Fibroblast of skin of right biceps (primary cell): ENCODE data around the gene MACROD1.

Experiments used
- DNase-seq: peaks from one replicate; pipeline ENCODE4 v3.0.0-alpha.2; 2013

MACROD1 gene

GRCh38 chr11:64107303-64107702, 58.6 kb downstream of the MACROD1 start:
- DNase-seq, result no peak

GRCh38 chr11:64104632-64105031, 61.3 kb downstream of the MACROD1 start:
- no peak for DNase-seq

- peak; percentile 54 for DNase-seq
Observed at GRCh38 chr11:64103277-64103985, 62.5 kb downstream of the MACROD1 start.

- peak; percentile 75 for DNase-seq
Observed at GRCh38 chr11:64102005-64102738, 63.7 kb downstream of the MACROD1 start.

GRCh38 chr11:64101461-64101860, 64.5 kb downstream of the MACROD1 start:
- no peak for DNase-seq

- DNase-seq, result no peak
Observed at GRCh38 chr11:64100782-64101353, 65.0 kb downstream of the MACROD1 start.

- no peak for DNase-seq
Observed at GRCh38 chr11:64100360-64100759, 65.6 kb downstream of the MACROD1 start.

- no peak for DNase-seq
Observed at GRCh38 chr11:64099436-64099835, 66.5 kb downstream of the MACROD1 start.

GRCh38 chr11:64098318-64098831, 67.5 kb downstream of the MACROD1 start:
- DNase-seq, result no peak

- no peak for DNase-seq
Observed at GRCh38 chr11:64097468-64098317, 68.2 kb downstream of the MACROD1 start.

- DNase-seq, result no peak
Observed at GRCh38 chr11:64096835-64097234, 69.1 kb downstream of the MACROD1 start.

GRCh38 chr11:64095949-64096348, 70.0 kb downstream of the MACROD1 start:
- no peak for DNase-seq

- no peak for DNase-seq
Observed at GRCh38 chr11:64095273-64095817, 70.6 kb downstream of the MACROD1 start.

- peak; percentile 84 for DNase-seq
Observed at GRCh38 chr11:64094463-64095260, 71.3 kb downstream of the MACROD1 start.

- no peak for DNase-seq
Observed at GRCh38 chr11:64093233-64094039, 72.5 kb downstream of the MACROD1 start.

- DNase-seq, result no peak
Observed at GRCh38 chr11:64092761-64093136, 73.2 kb downstream of the MACROD1 start.

GRCh38 chr11:64092111-64092760, 73.7 kb downstream of the MACROD1 start:
- DNase-seq, result no peak

- DNase-seq, result peak; percentile 78
Observed at GRCh38 chr11:64090806-64091516, 75.0 kb downstream of the MACROD1 start.
